CD14-positive monocyte (primary cell): ENCODE results near the gene MLLT1. TPM values are rescaled to one million over a fixed set of nuclear protein-coding genes. Genes with fewer than 3 reads are reported as not detected.

Source experiments
- DNase-seq, 3 donors: peaks; one replicate each; pipeline ENCODE4 v3.0.0-alpha.2; 2011 to 2022
- H2AFZ ChIP-seq: 2 replicates; pipeline ENCODE4 v1.6.0; 2012; ENCODE audit warnings: mild to moderate bottlenecking, low read depth, low read length, inconsistent platforms; ENCODE audit not compliant: insufficient read depth, poor library complexity, severe bottlenecking
- H3K27ac ChIP-seq, 2 donors: 1 replicate in 1 of 2; 2 replicates in 1 of 2; pipeline ENCODE4 v1.5.1; 2012 to 2013; ENCODE audit warnings: low read length in 2 of 2, control low read depth in 1 of 2, inconsistent platforms in 1 of 2, low read depth in 1 of 2, mild to moderate bottlenecking in 1 of 2
- H3K27me3 ChIP-seq, 2 donors: one replicate each; pipeline versions ENCODE4 v1.6.0 to v1.6.1; 2011 to 2013; ENCODE audit warnings: low read length in 2 of 2; ENCODE audit not compliant: control insufficient read depth in 2 of 2, insufficient read depth in 2 of 2
- H3K36me3 ChIP-seq, 2 donors: replicated peaks in 1 of 2; 1 replicate in 1 of 2; 2 replicates in 1 of 2; pipeline versions ENCODE4 v1.5.1 to v1.6.1; 2012 to 2013; ENCODE audit warnings: low read length in 2 of 2, control low read depth in 1 of 2, inconsistent platforms in 1 of 2, mild to moderate bottlenecking in 1 of 2; ENCODE audit not compliant: insufficient read depth in 2 of 2, control insufficient read depth in 1 of 2
- H3K4me1 ChIP-seq, 2 donors: 1 replicate in 1 of 2; 2 replicates in 1 of 2; pipeline versions ENCODE4 v1.5.1 to v1.6.1; 2012 to 2013; ENCODE audit warnings: low read length in 2 of 2, control low read depth in 1 of 2, inconsistent platforms in 1 of 2, mild to moderate bottlenecking in 1 of 2, moderate library complexity in 1 of 2; ENCODE audit not compliant: insufficient read depth in 2 of 2, control insufficient read depth in 1 of 2
- H3K4me2 ChIP-seq: replicated peaks from 2 replicates; pipeline ENCODE3; 2012; ENCODE audit warnings: low read length, moderate library complexity, mild to moderate bottlenecking; ENCODE audit not compliant: poor library complexity, severe bottlenecking; ENCODE audit errors: extremely low read depth
- H3K4me3 ChIP-seq, 3 experiments: fragments of 200-600 bp in 1 of 3; sonication (generic) in 1 of 3; replicated peaks in 1 of 3; 1 replicate in 2 of 3; 2 replicates in 1 of 3; pipeline ENCODE4 v1.5.1; 2011 to 2013; ENCODE audit warnings: low read length in 3 of 3, mild to moderate bottlenecking in 3 of 3, control low read depth in 2 of 3, low read depth in 2 of 3, inconsistent platforms in 1 of 3, moderate library complexity in 1 of 3
- H3K79me2 ChIP-seq: 2 replicates; pipeline ENCODE4 v1.6.0; 2012; ENCODE audit warnings: mild to moderate bottlenecking, control low read depth, inconsistent platforms, low read length, moderate library complexity; ENCODE audit not compliant: insufficient read depth
- H3K9ac ChIP-seq: 2 replicates; pipeline ENCODE4 v1.6.0; 2017; ENCODE audit warnings: low read length, mild to moderate bottlenecking; ENCODE audit not compliant: insufficient read depth, poor library complexity, severe bottlenecking
- H3K9me3 ChIP-seq, 2 donors: replicated peaks in 1 of 2; 1 replicate in 1 of 2; 2 replicates in 1 of 2; pipeline versions ENCODE4 v1.5.1 to v1.6.1; 2012 to 2013; ENCODE audit warnings: low read length in 2 of 2, control low read depth in 1 of 2; ENCODE audit not compliant: control insufficient read depth in 1 of 2, insufficient read depth in 1 of 2
- H4K20me1 ChIP-seq: 2 replicates; pipeline ENCODE4 v1.6.0; 2012; ENCODE audit warnings: mild to moderate bottlenecking, low read length, control low read depth, moderate library complexity; ENCODE audit not compliant: insufficient read depth
- H3K27ac Mint-ChIP-seq, 7 donors: one replicate each; pipeline ENCODE4 v1.8.0; 2020; ENCODE audit warnings: mild to moderate bottlenecking in 7 of 7, mixed read lengths in 7 of 7, moderate library complexity in 6 of 7, inconsistent platforms in 2 of 7
- H3K27me3 Mint-ChIP-seq, 3 donors: one replicate each; pipeline ENCODE4 v1.8.0; 2021 to 2022; ENCODE audit warnings: low read depth in 3 of 3, mild to moderate bottlenecking in 3 of 3, mixed read lengths in 3 of 3, moderate library complexity in 3 of 3, inconsistent platforms in 1 of 3
- H3K36me3 Mint-ChIP-seq, 2 donors: one replicate each; pipeline ENCODE4 v1.8.0; 2020; ENCODE audit warnings: mixed read lengths in 2 of 2, inconsistent platforms in 1 of 2, mild to moderate bottlenecking in 1 of 2
- H3K4me1 Mint-ChIP-seq: one replicate; pipeline ENCODE4 v1.8.0; 2020; ENCODE audit warnings: mild to moderate bottlenecking, mixed read lengths
- H3K4me3 Mint-ChIP-seq, 2 donors: one replicate each; pipeline ENCODE4 v1.8.0; 2020; ENCODE audit warnings: mild to moderate bottlenecking in 2 of 2, mixed read lengths in 2 of 2, moderate library complexity in 1 of 2
- H3K9me3 Mint-ChIP-seq, 7 donors: one replicate each; pipeline ENCODE4 v1.8.0; 2020 to 2022; ENCODE audit warnings: mixed read lengths in 7 of 7, mild to moderate bottlenecking in 6 of 7, moderate library complexity in 6 of 7, inconsistent platforms in 2 of 7
- WGBS: methylation state at CpG from one replicate; pipeline ENCODE4 v1.1.5; 2013; ENCODE audit warnings: missing lambda C conversion rate; ENCODE audit not compliant: insufficient coverage; 5-methylcytosine and 5-hydroxymethylcytosine counted together
- intact Hi-C, 2 donors: fragments of 100-400 bp; cut with micrococcal nuclease; formaldehyde crosslinking; loops; one replicate each; pipeline versions ENCODE4 v1.15.0 to v1.15.1; 2023
- polyA plus RNA-seq, 3 donors: library from polyadenylated mRNA; depleted of rRNA in 1 of 3; unstranded in 2 of 3; stranded (reverse) in 1 of 3; fragments of 300-500 nt in 2 of 3; fragments of >200 nt in 1 of 3; fragmentation: Illumina TruSeq in 2 of 3; gene quantifications; 1 replicate in 2 of 3; 2 replicates in 1 of 3; pipeline ENCODE4 v1.2.3, GENCODE V29; 2012 to 2021
- TF ChIP-seq, protein P1 (sequence below): fragments of 200-600 bp; IDR thresholded peaks from one replicate; pipeline ENCODE4 v1.8.0; 2022; ENCODE audit warnings: antibody characterized with exemption, mild to moderate bottlenecking

The MLLT1 gene
- polyA plus RNA-seq, 3 donors: 0.65 to 17.3 (median 0.99) TPM

DNA sequence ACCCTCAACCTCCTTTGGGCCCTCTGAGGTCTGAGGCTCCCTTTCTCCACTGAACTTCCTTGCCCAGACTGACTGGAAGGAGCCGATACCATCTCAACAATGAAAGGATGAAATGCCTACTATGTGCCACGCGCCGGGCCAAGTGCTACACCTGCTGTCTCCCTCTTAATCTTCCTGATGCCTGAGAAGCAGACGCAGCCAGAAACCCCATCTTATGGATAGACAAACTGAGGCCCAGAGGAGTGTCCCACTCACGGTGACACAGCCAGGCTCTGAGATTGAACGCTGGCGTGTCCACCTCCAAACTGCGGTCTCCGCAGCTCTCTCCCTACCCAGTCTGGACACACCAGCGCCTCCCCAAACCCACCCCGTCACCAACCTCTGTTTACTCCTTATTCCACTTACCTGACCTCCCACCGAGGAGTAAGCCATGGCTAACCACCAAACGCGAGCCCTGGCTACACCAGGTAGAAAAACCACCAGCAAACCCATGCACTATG, 20.9 kb downstream of the MLLT1 start:
- Histone ChIP-seq H3K27ac (no peak overlapping the region), H3K36me3 (peaks cover 52 to 79% of the 10 kb centered on the region in 2 donors), H3K4me2 (no peak overlapping the region), H3K9ac (no peak overlapping the region), H3K4me1 (no peaks in the 10 kb centered on the region), H3K4me3 (no peak overlapping the region), H3K27me3 (no peaks in the 10 kb centered on the region), H3K79me2 (peaks cover 78% of the 10 kb centered on the region), H2AFZ (no peak overlapping the region), H4K20me1 (peaks cover 84% of the 10 kb centered on the region), H3K9me3 (no peaks in the 10 kb centered on the region)
- no peak for DNase-seq
- Mint-ChIP-seq H3K9me3 (no peaks in the 10 kb centered on the region), H3K4me3 (no peak overlapping the region), H3K36me3 (peaks cover 63 to 93% of the 10 kb centered on the region in 2 donors), H3K27ac (peak overlapping the region in 1 of 7 donors; percentile 31), H3K4me1 (peaks cover 9% of the 10 kb centered on the region), H3K27me3 (peaks cover 0 to 3% (median 0%) of the 10 kb centered on the region in 3 donors)
- TF ChIP-seq, protein P1, sequence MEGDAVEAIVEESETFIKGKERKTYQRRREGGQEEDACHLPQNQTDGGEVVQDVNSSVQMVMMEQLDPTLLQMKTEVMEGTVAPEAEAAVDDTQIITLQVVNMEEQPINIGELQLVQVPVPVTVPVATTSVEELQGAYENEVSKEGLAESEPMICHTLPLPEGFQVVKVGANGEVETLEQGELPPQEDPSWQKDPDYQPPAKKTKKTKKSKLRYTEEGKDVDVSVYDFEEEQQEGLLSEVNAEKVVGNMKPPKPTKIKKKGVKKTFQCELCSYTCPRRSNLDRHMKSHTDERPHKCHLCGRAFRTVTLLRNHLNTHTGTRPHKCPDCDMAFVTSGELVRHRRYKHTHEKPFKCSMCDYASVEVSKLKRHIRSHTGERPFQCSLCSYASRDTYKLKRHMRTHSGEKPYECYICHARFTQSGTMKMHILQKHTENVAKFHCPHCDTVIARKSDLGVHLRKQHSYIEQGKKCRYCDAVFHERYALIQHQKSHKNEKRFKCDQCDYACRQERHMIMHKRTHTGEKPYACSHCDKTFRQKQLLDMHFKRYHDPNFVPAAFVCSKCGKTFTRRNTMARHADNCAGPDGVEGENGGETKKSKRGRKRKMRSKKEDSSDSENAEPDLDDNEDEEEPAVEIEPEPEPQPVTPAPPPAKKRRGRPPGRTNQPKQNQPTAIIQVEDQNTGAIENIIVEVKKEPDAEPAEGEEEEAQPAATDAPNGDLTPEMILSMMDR: no peak
- WGBS: 97% methylated on average over 15 of the region's 15 CpGs
- intact Hi-C loops: no loop called here

DNA sequence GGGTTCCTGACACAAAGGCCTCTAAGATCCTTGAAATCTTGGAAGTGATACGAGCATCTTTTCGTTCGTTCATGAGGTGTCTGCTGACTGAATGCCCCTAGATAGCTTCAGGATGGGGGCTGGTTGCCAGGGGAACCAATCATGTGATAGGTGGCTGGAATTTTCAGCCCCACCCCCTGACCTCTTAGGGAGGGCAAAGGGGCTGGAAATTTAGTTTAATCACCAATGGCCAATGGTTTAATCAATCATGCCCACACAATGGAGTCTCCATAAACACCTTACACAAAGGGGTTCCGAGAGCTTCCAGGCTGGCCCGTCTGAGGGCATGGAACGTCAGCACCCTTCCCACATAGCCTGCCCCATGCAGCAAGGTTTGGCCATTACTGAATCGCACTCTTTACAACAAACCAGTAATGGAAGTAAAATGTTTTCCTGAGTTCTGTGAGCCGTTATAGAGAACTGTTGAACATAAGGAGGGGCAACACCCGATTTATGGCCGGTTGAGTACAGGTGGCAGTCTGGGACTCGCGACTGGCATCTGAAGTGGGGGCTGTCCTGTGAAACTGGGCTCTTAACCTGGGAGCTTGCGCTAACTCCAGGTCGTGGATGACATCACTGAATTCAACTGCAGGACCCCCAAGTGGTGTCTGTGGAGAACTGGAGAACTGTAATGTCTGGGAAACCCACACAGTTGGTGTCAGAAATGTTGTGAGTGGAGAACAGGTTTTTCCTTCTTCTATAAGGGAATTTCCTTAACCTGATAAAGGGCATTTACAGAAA, 25.6 kb downstream of the MLLT1 start:
- WGBS: 95% methylated on average over 14 of the region's 14 CpGs
- Histone ChIP-seq H4K20me1 (peaks cover 82% of the 10 kb centered on the region), H2AFZ (no peak overlapping the region), H3K27ac (peak overlapping the region in 1 of 2 donors; percentile 5), H3K4me3 (no peak overlapping the region), H3K9ac (no peak overlapping the region), H3K79me2 (peaks cover 94% of the 10 kb centered on the region), H3K4me2 (no peak overlapping the region), H3K27me3 (no peaks in the 10 kb centered on the region), H3K9me3 (no peaks in the 10 kb centered on the region), H3K36me3 (peaks cover 13 to 38% of the 10 kb centered on the region in 2 donors), H3K4me1 (peaks cover 20% of the 10 kb centered on the region in 2 donors)
- H3K27me3 Mint-ChIP-seq: no peaks in the 10 kb centered on the region
- H3K4me1 Mint-ChIP-seq: peaks cover 42% of the 10 kb centered on the region
- H3K4me3 Mint-ChIP-seq: no peak overlapping the region
- peaks cover 35 to 68% of the 10 kb centered on the region in 2 donors for H3K36me3 Mint-ChIP-seq
- H3K27ac Mint-ChIP-seq: no peak overlapping the region
- DNase-seq: no peak
- no peaks in the 10 kb centered on the region for H3K9me3 Mint-ChIP-seq
- intact Hi-C loops: no loop called here
- TF ChIP-seq, protein P1: no peak
